Hepatocyte (in vitro differentiated cells): ENCODE data around the gene PAK1IP1.
"Not testable (repeated sequence)": the region's sequence is repeated elsewhere in the genome, so short reads cannot be mapped to it uniquely, and the experiment has no call there.

Experiments
- CTCF ChIP-seq: fragments of 200-600 bp; sonication (generic); IDR thresholded peaks from 2 replicates; pipeline ENCODE4 v1.5.1; 2016; ENCODE audit warnings: antibody characterized with exemption, mild to moderate bottlenecking; ENCODE audit not compliant: poor library complexity
- EZH2 ChIP-seq: fragments of 200-600 bp; sonication (generic); IDR thresholded peaks from 2 replicates; pipeline ENCODE4 v1.6.1; 2016; ENCODE audit warnings: antibody characterized with exemption, mild to moderate bottlenecking, borderline replicate concordance

- TF ChIP-seq CTCF, EZH2: not testable (repeated sequence)
Observed at GRCh38 chr6:10751757-10752156, 57.0 kb downstream of the PAK1IP1 start.
